Endothelial cell (in vitro differentiated cells): ENCODE data around the gene MYOT. TPM values are rescaled to one million over a fixed set of nuclear protein-coding genes. Genes with fewer than 3 reads are reported as not detected.

Experiments used
- DNase-seq: peaks from one replicate; pipeline ENCODE4 v3.0.0; 2021; ENCODE audit warnings: low spot score
- H3K27ac Mint-ChIP-seq: one replicate; pipeline ENCODE4 v1.8.0; 2021; ENCODE audit warnings: mixed read lengths, inconsistent platforms; ENCODE audit not compliant: unreplicated experiment
- H3K27me3 Mint-ChIP-seq: one replicate; pipeline ENCODE4 v1.8.0; 2021; ENCODE audit warnings: mild to moderate bottlenecking, moderate library complexity, mixed read lengths, inconsistent platforms; ENCODE audit not compliant: unreplicated experiment
- H3K36me3 Mint-ChIP-seq: one replicate; pipeline ENCODE4 v1.8.0; 2021; ENCODE audit warnings: mild to moderate bottlenecking, low read depth, mixed read lengths, inconsistent platforms; ENCODE audit not compliant: unreplicated experiment
- H3K4me1 Mint-ChIP-seq: one replicate; pipeline ENCODE4 v1.8.0; 2021; ENCODE audit warnings: mild to moderate bottlenecking, mixed read lengths, inconsistent platforms; ENCODE audit not compliant: unreplicated experiment
- H3K4me3 Mint-ChIP-seq: one replicate; pipeline ENCODE4 v1.8.0; 2021; ENCODE audit warnings: mild to moderate bottlenecking, mixed read lengths, inconsistent platforms; ENCODE audit not compliant: unreplicated experiment
- H3K9me3 Mint-ChIP-seq: one replicate; pipeline ENCODE4 v1.8.0; 2021; ENCODE audit warnings: mixed read lengths, inconsistent platforms; ENCODE audit not compliant: unreplicated experiment
- CTCF ChIP-seq: fragments of 200-600 bp; sonication (generic); IDR thresholded peaks from one replicate; pipeline ENCODE4 v1.5.0; 2021; ENCODE audit warnings: antibody characterized with exemption; ENCODE audit not compliant: unreplicated experiment
- total RNA-seq: library from RNA; stranded (reverse); fragmentation: NEBNext Ultra II Directional; extraction: Animal tissue kit (Norgen Biotek cat#: 25700); gene quantifications from one replicate; pipeline ENCODE4 v1.2.1, GENCODE V29; 2021; ENCODE audit not compliant: unreplicated experiment

Gene MYOT
- total RNA-seq, 1 donor from 2014 or later, result not detected

- peaks cover 7% of the 10 kb centered on the region for H3K4me1 Mint-ChIP-seq
Measured at GRCh38 chr5:137826067-137826466, 41.6 kb upstream of the MYOT start.

GRCh38 chr5:137828180-137828579, 39.5 kb upstream of the MYOT start:
- H3K9me3 Mint-ChIP-seq, result no peaks in the 10 kb centered on the region
- H3K4me1 Mint-ChIP-seq, result no peaks in the 10 kb centered on the region
- H3K36me3 Mint-ChIP-seq, result no peaks in the 10 kb centered on the region
- H3K27ac Mint-ChIP-seq, result no peak overlapping the region
- no peak for DNase-seq
- peaks cover 2% of the 10 kb centered on the region for H3K27me3 Mint-ChIP-seq
- TF ChIP-seq CTCF, result no peak
- H3K4me3 Mint-ChIP-seq, result no peak overlapping the region

More at GRCh38 chr5:137826067-137826466, 41.6 kb upstream of the MYOT start:
- no peak for DNase-seq
- Mint-ChIP-seq H3K9me3 (no peaks in the 10 kb centered on the region), H3K4me3 (no peak overlapping the region), H3K27me3 (peaks cover 2% of the 10 kb centered on the region), H3K36me3 (no peaks in the 10 kb centered on the region), H3K27ac (no peak overlapping the region)
- no peak for TF ChIP-seq CTCF

GRCh38 chr5:137828664-137829063, 39.0 kb upstream of the MYOT start:
- no peak overlapping the region for H3K27ac Mint-ChIP-seq
- no peaks in the 10 kb centered on the region for H3K9me3 Mint-ChIP-seq
- peaks cover under 1% of the 10 kb centered on the region for H3K27me3 Mint-ChIP-seq
- H3K4me3 Mint-ChIP-seq, result no peak overlapping the region
- no peak for TF ChIP-seq CTCF
- no peaks in the 10 kb centered on the region for H3K36me3 Mint-ChIP-seq
- no peaks in the 10 kb centered on the region for H3K4me1 Mint-ChIP-seq
- DNase-seq, result no peak

- peaks cover 3% of the 10 kb centered on the region for H3K4me1 Mint-ChIP-seq
- TF ChIP-seq CTCF, result no peak
- DNase-seq, result no peak
- H3K9me3 Mint-ChIP-seq, result no peaks in the 10 kb centered on the region
- H3K27me3 Mint-ChIP-seq, result peaks cover 1% of the 10 kb centered on the region
- H3K36me3 Mint-ChIP-seq, result no peaks in the 10 kb centered on the region
- no peak overlapping the region for H3K27ac Mint-ChIP-seq
- H3K4me3 Mint-ChIP-seq, result no peak overlapping the region
Measured at GRCh38 chr5:137831105-137831504, 36.6 kb upstream of the MYOT start.

- peaks cover 1% of the 10 kb centered on the region for H3K27me3 Mint-ChIP-seq
- H3K4me3 Mint-ChIP-seq, result no peak overlapping the region
- H3K4me1 Mint-ChIP-seq, result peaks cover 6% of the 10 kb centered on the region
- H3K27ac Mint-ChIP-seq, result no peak overlapping the region
- no peak for DNase-seq
- peak; percentile 39 for TF ChIP-seq CTCF
- H3K9me3 Mint-ChIP-seq, result no peaks in the 10 kb centered on the region
- no peaks in the 10 kb centered on the region for H3K36me3 Mint-ChIP-seq
Measured at GRCh38 chr5:137831526-137831925, 36.1 kb upstream of the MYOT start.
